Liver (tissue), 9 donors: ENCODE data around the gene PREX1. TPM values are rescaled to one million over a fixed set of nuclear protein-coding genes. Genes with fewer than 3 reads are reported as not detected.

Source experiments
- DNase-seq: peaks from one replicate; pipeline ENCODE4 v3.0.0-alpha.2; 2017; ENCODE audit warnings: low spot score
- H3K27ac ChIP-seq, 2 donors: one replicate each; pipeline ENCODE4 v1.7.0; 2013; ENCODE audit warnings: inconsistent platforms in 2 of 2, low read length in 2 of 2, control low read depth in 1 of 2, low read depth in 1 of 2, mild to moderate bottlenecking in 1 of 2
- H3K27me3 ChIP-seq, 4 donors: one replicate each; pipeline versions ENCODE4 v1.6.1 to v1.7.0; 2013; ENCODE audit warnings: low read length in 3 of 4, inconsistent platforms in 1 of 4, mild to moderate bottlenecking in 1 of 4, moderate library complexity in 1 of 4; ENCODE audit not compliant: control insufficient read depth in 4 of 4, insufficient read depth in 4 of 4
- H3K36me3 ChIP-seq, 4 donors: one replicate each; pipeline versions ENCODE4 v1.6.1 to v1.7.0; 2013; ENCODE audit warnings: low read length in 3 of 4, mild to moderate bottlenecking in 3 of 4, low read depth in 1 of 4, moderate library complexity in 1 of 4; ENCODE audit not compliant: control insufficient read depth in 4 of 4, insufficient read depth in 3 of 4
- H3K4me1 ChIP-seq, 4 donors: one replicate each; pipeline versions ENCODE4 v1.6.1 to v1.7.0; 2013; ENCODE audit warnings: low read length in 3 of 4, mild to moderate bottlenecking in 3 of 4, moderate library complexity in 1 of 4; ENCODE audit not compliant: control insufficient read depth in 4 of 4, insufficient read depth in 4 of 4
- H3K4me3 ChIP-seq, 3 donors: one replicate each; pipeline versions ENCODE4 v1.6.1 to v1.7.0; 2013; ENCODE audit warnings: low read length in 3 of 3, control low read depth in 1 of 3, low read depth in 1 of 3, mild to moderate bottlenecking in 1 of 3
- H3K9ac ChIP-seq, 2 donors: one replicate each; pipeline ENCODE4 v1.7.0; 2013; ENCODE audit warnings: low read length in 2 of 2, mild to moderate bottlenecking in 2 of 2, moderate library complexity in 2 of 2, control low read depth in 1 of 2, low read depth in 1 of 2
- H3K9me3 ChIP-seq, 4 donors: one replicate each; pipeline versions ENCODE4 v1.6.1 to v1.7.0; 2013; ENCODE audit warnings: low read length in 3 of 4; ENCODE audit not compliant: control insufficient read depth in 4 of 4
- EGR1 ChIP-seq, 2 donors: IDR thresholded peaks; 2 replicates each; pipeline ENCODE4 v1.6.1; 2016 to 2018; ENCODE audit warnings: antibody characterized with exemption in 2 of 2, low read depth in 2 of 2
- FOXA1 ChIP-seq: IDR thresholded peaks from 2 replicates; pipeline ENCODE4 v1.6.1; 2016; ENCODE audit warnings: antibody characterized with exemption
- FOXA2 ChIP-seq: IDR thresholded peaks from 2 replicates; pipeline ENCODE4 v1.6.1; 2016; ENCODE audit warnings: antibody characterized with exemption
- GABPA ChIP-seq, 2 donors: IDR thresholded peaks in 1 of 2; conservative IDR thresholded peaks in 1 of 2; 2 replicates each; pipeline ENCODE4 v1.6.1; 2016; ENCODE audit warnings: antibody characterized with exemption in 2 of 2, mild to moderate bottlenecking in 1 of 2, moderate library complexity in 1 of 2
- HNF4A ChIP-seq, 2 donors: conservative IDR thresholded peaks; 2 replicates each; pipeline ENCODE4 v1.6.1; 2016; ENCODE audit warnings: antibody characterized with exemption in 2 of 2, mild to moderate bottlenecking in 2 of 2
- HNF4G ChIP-seq: IDR thresholded peaks from 2 replicates; pipeline ENCODE4 v1.6.1; 2016; ENCODE audit warnings: antibody characterized with exemption
- JUND ChIP-seq, 2 donors: IDR thresholded peaks; 2 replicates each; pipeline ENCODE4 v1.6.1; 2016; ENCODE audit warnings: antibody characterized with exemption in 2 of 2
- NR2F2 ChIP-seq: IDR thresholded peaks from 2 replicates; pipeline ENCODE4 v1.6.1; 2016; ENCODE audit warnings: antibody characterized with exemption
- RAD21 ChIP-seq, 2 donors: IDR thresholded peaks; 2 replicates each; pipeline ENCODE4 v1.6.1; 2016; ENCODE audit warnings: antibody characterized with exemption in 2 of 2, mild to moderate bottlenecking in 2 of 2
- RXRA ChIP-seq, 2 donors: IDR thresholded peaks; 2 replicates each; pipeline ENCODE4 v1.6.1; 2017 to 2018; ENCODE audit warnings: antibody characterized with exemption in 2 of 2, mild to moderate bottlenecking in 1 of 2
- SP1 ChIP-seq: IDR thresholded peaks from 2 replicates; pipeline ENCODE4 v1.6.1; 2018; ENCODE audit warnings: antibody characterized with exemption, mild to moderate bottlenecking
- TAF1 ChIP-seq: conservative IDR thresholded peaks from 2 replicates; pipeline ENCODE4 v1.6.1; 2016; ENCODE audit warnings: antibody characterized with exemption, mild to moderate bottlenecking
- YY1 ChIP-seq: IDR thresholded peaks from 2 replicates; pipeline ENCODE4 v1.6.1; 2016; ENCODE audit warnings: antibody characterized with exemption, mild to moderate bottlenecking
- WGBS: extraction: QIAGEN DNeasy Blood & Tissue Kit; methylation state at CpG from one replicate; pipeline ENCODE4 v1.1.7; 2013; 5-methylcytosine and 5-hydroxymethylcytosine counted together
- polyA plus RNA-seq, 2 donors: library from polyadenylated mRNA; stranded (reverse) in 1 of 2; unstranded in 1 of 2; fragments of 200-250 nt in 1 of 2; fragments of >200 nt in 1 of 2; fragmentation: Nextera tagmentation in 1 of 2; extraction: Ambion mirVana in 1 of 2; gene quantifications; one replicate each; pipeline versions ENCODE4 v1.2.1 to v1.2.3, GENCODE V29; 2013 to 2015
- total RNA-seq, 2 donors: library from RNA; depleted of rRNA; stranded (reverse); fragments of >200 nt; gene quantifications; one replicate each; pipeline ENCODE4 v1.2.3, GENCODE V29; 2014
- TF ChIP-seq, protein P1 (sequence below): IDR thresholded peaks from 2 replicates; pipeline ENCODE4 v1.6.1; 2016; ENCODE audit warnings: antibody characterized with exemption
- TF ChIP-seq, protein P2 (sequence below): IDR thresholded peaks from 2 replicates; pipeline ENCODE4 v1.6.1; 2016; ENCODE audit warnings: antibody characterized with exemption, mild to moderate bottlenecking
- TF ChIP-seq, protein P3 (sequence below): fragments of 150-350 bp; IDR thresholded peaks from 2 replicates; pipeline ENCODE4 v1.5.1; 2017; ENCODE audit warnings: improper control_type of control experiment, low read depth, low read length; ENCODE audit not compliant: missing input control
- TF ChIP-seq, protein P4 (sequence below): IDR thresholded peaks from 2 replicates; pipeline ENCODE4 v1.6.1; 2016; ENCODE audit warnings: antibody characterized with exemption
- donor health status: healthy.
- donor health status: healthy.
- donor health status: healthy.
- donor health status: healthy.
- donor health status: healthy.

Gene PREX1
- total and polyA plus RNA-seq, 4 donors: 2.2 to 18.0 (median 10.8) TPM

DNA sequence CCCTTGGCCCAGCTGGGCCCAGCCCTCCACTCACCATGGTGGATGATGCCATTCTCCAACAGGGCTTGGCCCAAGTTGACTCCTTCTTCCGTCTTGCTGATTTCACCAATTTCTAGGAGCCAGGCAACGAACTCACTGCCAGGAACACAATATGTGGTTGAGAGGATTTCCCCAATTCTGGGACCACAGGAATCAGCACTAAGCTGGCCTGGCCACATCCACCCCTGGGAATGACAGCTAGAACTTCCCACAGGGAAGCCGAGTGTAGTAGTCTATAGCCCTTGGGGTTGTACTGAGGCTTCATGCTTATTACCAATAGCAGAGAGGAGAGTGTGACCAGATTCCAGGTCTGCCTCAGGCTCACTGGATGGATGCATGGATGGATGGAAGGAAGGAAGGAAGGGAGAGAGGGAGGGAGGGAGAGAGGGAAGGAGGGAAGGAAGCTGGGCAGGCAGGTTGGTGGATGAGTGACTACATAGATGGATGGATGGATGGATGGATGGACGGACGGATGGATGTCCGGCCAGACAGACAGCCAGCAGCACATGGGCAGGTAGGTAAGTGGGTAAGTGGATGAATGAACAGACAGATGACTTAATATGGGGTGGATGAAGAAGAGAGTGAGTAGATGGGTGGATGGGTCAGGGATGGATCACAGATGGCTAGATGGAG lies 146.5 kb downstream of the PREX1 start (continued):
- TF ChIP-seq FOXA2 (no peak), TAF1 (no peak), HNF4A (conservative IDR thresholded peaks at IDR 0.05) (no peak), FOXA1 (no peak), EGR1 (IDR thresholded peaks at IDR 0.05; ENCODE audit: low read depth in 2 of 2) (no peak), YY1 (no peak)

DNA sequence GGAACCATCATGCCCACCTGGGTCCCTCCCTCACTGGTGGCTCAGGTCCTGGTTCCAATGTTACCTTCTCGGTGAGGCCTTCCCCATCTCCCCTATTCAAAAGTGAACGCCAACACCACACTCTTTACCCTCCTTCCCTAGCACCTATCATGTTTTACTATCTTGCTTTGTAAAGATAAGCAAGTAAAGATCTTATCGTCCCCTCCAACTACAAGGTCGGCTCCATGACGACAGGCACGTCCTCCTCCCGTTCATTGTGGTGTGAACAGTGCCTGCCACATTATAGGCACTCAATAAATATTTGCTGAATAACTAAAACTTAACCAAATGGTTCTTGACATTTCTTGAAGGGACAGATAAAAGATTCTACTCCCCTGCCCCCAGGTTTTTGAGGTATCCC lies 147.1 kb downstream of the PREX1 start:
- H3K9me3 ChIP-seq: no peaks in the 10 kb centered on the region
- H3K27ac ChIP-seq: no peak overlapping the region
- H3K36me3 ChIP-seq: peaks cover 0 to 4% (median 0%) of the 10 kb centered on the region in 4 donors
- H3K9ac ChIP-seq: no peak overlapping the region
- TF ChIP-seq FOXA1 (no peak), GABPA (IDR thresholded peaks at IDR 0.05 in 1 of 2, conservative IDR thresholded peaks at IDR 0.05 in 1 of 2) (no peak), YY1 (no peak), HNF4A (conservative IDR thresholded peaks at IDR 0.05) (no peak), RAD21 (IDR thresholded peaks at IDR 0.05) (no peak), FOXA2 (no peak), NR2F2 (no peak), EGR1 (IDR thresholded peaks at IDR 0.05; ENCODE audit: low read depth in 2 of 2) (no peak), HNF4G (no peak), TAF1 (no peak), JUND (IDR thresholded peaks at IDR 0.05) (no peak), RXRA (IDR thresholded peaks at IDR 0.05) (no peak), SP1 (no peak)
- TF ChIP-seq, protein P1, sequence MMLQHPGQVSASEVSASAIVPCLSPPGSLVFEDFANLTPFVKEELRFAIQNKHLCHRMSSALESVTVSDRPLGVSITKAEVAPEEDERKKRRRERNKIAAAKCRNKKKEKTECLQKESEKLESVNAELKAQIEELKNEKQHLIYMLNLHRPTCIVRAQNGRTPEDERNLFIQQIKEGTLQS: no peak
- TF ChIP-seq, protein P2, sequence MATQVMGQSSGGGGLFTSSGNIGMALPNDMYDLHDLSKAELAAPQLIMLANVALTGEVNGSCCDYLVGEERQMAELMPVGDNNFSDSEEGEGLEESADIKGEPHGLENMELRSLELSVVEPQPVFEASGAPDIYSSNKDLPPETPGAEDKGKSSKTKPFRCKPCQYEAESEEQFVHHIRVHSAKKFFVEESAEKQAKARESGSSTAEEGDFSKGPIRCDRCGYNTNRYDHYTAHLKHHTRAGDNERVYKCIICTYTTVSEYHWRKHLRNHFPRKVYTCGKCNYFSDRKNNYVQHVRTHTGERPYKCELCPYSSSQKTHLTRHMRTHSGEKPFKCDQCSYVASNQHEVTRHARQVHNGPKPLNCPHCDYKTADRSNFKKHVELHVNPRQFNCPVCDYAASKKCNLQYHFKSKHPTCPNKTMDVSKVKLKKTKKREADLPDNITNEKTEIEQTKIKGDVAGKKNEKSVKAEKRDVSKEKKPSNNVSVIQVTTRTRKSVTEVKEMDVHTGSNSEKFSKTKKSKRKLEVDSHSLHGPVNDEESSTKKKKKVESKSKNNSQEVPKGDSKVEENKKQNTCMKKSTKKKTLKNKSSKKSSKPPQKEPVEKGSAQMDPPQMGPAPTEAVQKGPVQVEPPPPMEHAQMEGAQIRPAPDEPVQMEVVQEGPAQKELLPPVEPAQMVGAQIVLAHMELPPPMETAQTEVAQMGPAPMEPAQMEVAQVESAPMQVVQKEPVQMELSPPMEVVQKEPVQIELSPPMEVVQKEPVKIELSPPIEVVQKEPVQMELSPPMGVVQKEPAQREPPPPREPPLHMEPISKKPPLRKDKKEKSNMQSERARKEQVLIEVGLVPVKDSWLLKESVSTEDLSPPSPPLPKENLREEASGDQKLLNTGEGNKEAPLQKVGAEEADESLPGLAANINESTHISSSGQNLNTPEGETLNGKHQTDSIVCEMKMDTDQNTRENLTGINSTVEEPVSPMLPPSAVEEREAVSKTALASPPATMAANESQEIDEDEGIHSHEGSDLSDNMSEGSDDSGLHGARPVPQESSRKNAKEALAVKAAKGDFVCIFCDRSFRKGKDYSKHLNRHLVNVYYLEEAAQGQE: no peak
- TF ChIP-seq, protein P3, sequence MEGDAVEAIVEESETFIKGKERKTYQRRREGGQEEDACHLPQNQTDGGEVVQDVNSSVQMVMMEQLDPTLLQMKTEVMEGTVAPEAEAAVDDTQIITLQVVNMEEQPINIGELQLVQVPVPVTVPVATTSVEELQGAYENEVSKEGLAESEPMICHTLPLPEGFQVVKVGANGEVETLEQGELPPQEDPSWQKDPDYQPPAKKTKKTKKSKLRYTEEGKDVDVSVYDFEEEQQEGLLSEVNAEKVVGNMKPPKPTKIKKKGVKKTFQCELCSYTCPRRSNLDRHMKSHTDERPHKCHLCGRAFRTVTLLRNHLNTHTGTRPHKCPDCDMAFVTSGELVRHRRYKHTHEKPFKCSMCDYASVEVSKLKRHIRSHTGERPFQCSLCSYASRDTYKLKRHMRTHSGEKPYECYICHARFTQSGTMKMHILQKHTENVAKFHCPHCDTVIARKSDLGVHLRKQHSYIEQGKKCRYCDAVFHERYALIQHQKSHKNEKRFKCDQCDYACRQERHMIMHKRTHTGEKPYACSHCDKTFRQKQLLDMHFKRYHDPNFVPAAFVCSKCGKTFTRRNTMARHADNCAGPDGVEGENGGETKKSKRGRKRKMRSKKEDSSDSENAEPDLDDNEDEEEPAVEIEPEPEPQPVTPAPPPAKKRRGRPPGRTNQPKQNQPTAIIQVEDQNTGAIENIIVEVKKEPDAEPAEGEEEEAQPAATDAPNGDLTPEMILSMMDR: no peak
- TF ChIP-seq, protein P4, sequence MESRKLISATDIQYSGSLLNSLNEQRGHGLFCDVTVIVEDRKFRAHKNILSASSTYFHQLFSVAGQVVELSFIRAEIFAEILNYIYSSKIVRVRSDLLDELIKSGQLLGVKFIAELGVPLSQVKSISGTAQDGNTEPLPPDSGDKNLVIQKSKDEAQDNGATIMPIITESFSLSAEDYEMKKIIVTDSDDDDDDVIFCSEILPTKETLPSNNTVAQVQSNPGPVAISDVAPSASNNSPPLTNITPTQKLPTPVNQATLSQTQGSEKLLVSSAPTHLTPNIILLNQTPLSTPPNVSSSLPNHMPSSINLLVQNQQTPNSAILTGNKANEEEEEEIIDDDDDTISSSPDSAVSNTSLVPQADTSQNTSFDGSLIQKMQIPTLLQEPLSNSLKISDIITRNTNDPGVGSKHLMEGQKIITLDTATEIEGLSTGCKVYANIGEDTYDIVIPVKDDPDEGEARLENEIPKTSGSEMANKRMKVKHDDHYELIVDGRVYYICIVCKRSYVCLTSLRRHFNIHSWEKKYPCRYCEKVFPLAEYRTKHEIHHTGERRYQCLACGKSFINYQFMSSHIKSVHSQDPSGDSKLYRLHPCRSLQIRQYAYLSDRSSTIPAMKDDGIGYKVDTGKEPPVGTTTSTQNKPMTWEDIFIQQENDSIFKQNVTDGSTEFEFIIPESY: no peak
- peaks cover 2 to 19% (median 8%) of the 10 kb centered on the region in 4 donors for H3K4me1 ChIP-seq
- no peaks in the 10 kb centered on the region for H3K27me3 ChIP-seq
- no peak for DNase-seq
- H3K4me3 ChIP-seq: no peak overlapping the region
- 82% methylated on average over 7 of the region's 7 CpGs for WGBS
